ENCODE results near the gene OR1Q1. TPM values are rescaled to one million over a fixed set of nuclear protein-coding genes. Genes with fewer than 3 reads are reported as not detected.

OR1Q1 gene
- total RNA-seq, 2 experiments from 2014 or later, result 0.33 TPM; not detected in 1

Other genes with a start within 250 kb of the OR1Q1 start
- 1 to 10 TPM in 1 of 2 experiments, under 1 TPM in 1; 0.96 to 1.6 TPM for gene PTGS1, start 243.7 kb upstream of the OR1Q1 start, total RNA-seq
- not detected for gene OR1J1, start 136.8 kb upstream of the OR1Q1 start, total RNA-seq
- not detected for gene OR1J2, start 103.9 kb upstream of the OR1Q1 start, total RNA-seq
- gene OR1J4, start 95.6 kb upstream of the OR1Q1 start, total RNA-seq, result under 1 TPM in 1 of 2 experiments, not detected in 1; 0.44 TPM
- gene OR1N1, start 87.4 kb upstream of the OR1Q1 start, total RNA-seq, result not detected
- gene OR1N2, start 61.6 kb upstream of the OR1Q1 start, total RNA-seq, result under 1 TPM in 1 of 2 experiments, not detected in 1; 0.30 TPM
- not detected for gene OR1L8, start 31.4 kb upstream of the OR1Q1 start, total RNA-seq
- not detected for gene OR1B1, start 42.9 kb downstream of the OR1Q1 start, total RNA-seq
- gene OR1L1, start 47.0 kb downstream of the OR1Q1 start, total RNA-seq, result not detected
- not detected for gene OR1L3, start 60.4 kb downstream of the OR1Q1 start, total RNA-seq
- gene OR1L4, start 109.3 kb downstream of the OR1Q1 start, total RNA-seq, result not detected
- gene OR1L6, start 127.6 kb downstream of the OR1Q1 start, total RNA-seq, result not detected
- not detected for gene OR5C1, start 174.2 kb downstream of the OR1Q1 start, total RNA-seq
- gene OR1K1, start 185.4 kb downstream of the OR1Q1 start, total RNA-seq, result not detected
- 10 to 100 TPM; 24.3 to 26.6 TPM for gene PDCL, start 213.8 kb downstream of the OR1Q1 start, total RNA-seq

All from activated naive CD8-positive, alpha-beta T cell treated with anti-CD3 and anti-CD28 coated beads, Interleukin-2, amount 10 ng/mL, durations not matched to agents 7 days and 5 days (primary cell).